SK-N-SH treated with all-trans-retinoic acid at 6 μM for 48 hours (cell line): ENCODE measurements around the gene DLL4.

Experiments used
- ATAC-seq: fragments of 200-7000 bp; cut with Tn5 transposase; 3 replicates; pipeline ENCODE4 v1.9.1; 2020; ENCODE audit warnings: mild to moderate bottlenecking, moderate library complexity
- ARNTL ChIP-seq: fragments of 450-650 bp; formaldehyde crosslinking; IDR thresholded peaks from 2 replicates; pipeline ENCODE4 v1.5.0; 2020; ENCODE audit warnings: low read depth, mild to moderate bottlenecking, moderate library complexity, borderline replicate concordance
- BACH2 ChIP-seq: fragments of 250-450 bp; sonication (Bioruptor Pico); IDR thresholded peaks from 2 replicates; pipeline ENCODE4 v1.9.0; 2021; ENCODE audit warnings: mild to moderate bottlenecking, borderline replicate concordance
- CSRNP3 ChIP-seq: fragments of 250-450 bp; sonication (Bioruptor Pico); IDR thresholded peaks from 2 replicates; pipeline ENCODE4 v1.5.1; 2021; ENCODE audit warnings: mild to moderate bottlenecking, moderate library complexity
- ESRRG ChIP-seq: fragments of 250-450 bp; sonication (Bioruptor Pico); IDR thresholded peaks from 2 replicates; pipeline ENCODE4 v1.6.1; 2021; ENCODE audit warnings: mild to moderate bottlenecking
- GLIS3 ChIP-seq: fragments of 250-450 bp; sonication (Bioruptor Pico); IDR thresholded peaks from 2 replicates; pipeline ENCODE4 v1.5.0; 2020; ENCODE audit warnings: mild to moderate bottlenecking, moderate library complexity
- ISL1 ChIP-seq: fragments of 250-450 bp; sonication (Bioruptor Pico); IDR thresholded peaks from 2 replicates; pipeline ENCODE4 v2.1.2; 2022; ENCODE audit warnings: mild to moderate bottlenecking, moderate library complexity
- OSR1 ChIP-seq: fragments of 250-450 bp; sonication (Bioruptor Pico); IDR thresholded peaks from 2 replicates; pipeline ENCODE4 v1.8.0; 2022; ENCODE audit warnings: moderate library complexity, mild to moderate bottlenecking, inconsistent platforms
- PATZ1 ChIP-seq: fragments of 250-450 bp; sonication (Bioruptor Pico); IDR thresholded peaks from 2 replicates; pipeline ENCODE4 v1.8.0; 2020; ENCODE audit warnings: mild to moderate bottlenecking, moderate library complexity, borderline replicate concordance
- POU6F1 ChIP-seq: fragments of 250-450 bp; sonication (Bioruptor Pico); IDR thresholded peaks from 2 replicates; pipeline ENCODE4 v1.8.0; 2021; ENCODE audit warnings: low read depth, mild to moderate bottlenecking, moderate library complexity, borderline replicate concordance
- PPARA ChIP-seq: fragments of 250-450 bp; sonication (Bioruptor Pico); IDR thresholded peaks from 2 replicates; pipeline ENCODE4 v1.5.0; 2020; ENCODE audit warnings: mild to moderate bottlenecking, borderline replicate concordance
- SNAI2 ChIP-seq: fragments of 250-450 bp; sonication (Bioruptor Pico); IDR thresholded peaks from 2 replicates; pipeline ENCODE4 v1.5.0; 2020; ENCODE audit warnings: mild to moderate bottlenecking, moderate library complexity
- TCF4 ChIP-seq: fragments of 250-450 bp; sonication (Bioruptor Pico); IDR thresholded peaks from 2 replicates; pipeline ENCODE4 v1.8.0; 2021; ENCODE audit warnings: mild to moderate bottlenecking, moderate library complexity, borderline replicate concordance
- TOX ChIP-seq: fragments of 250-450 bp; sonication (Bioruptor Pico); IDR thresholded peaks from 2 replicates; pipeline ENCODE4 v1.8.0; 2021; ENCODE audit warnings: mild to moderate bottlenecking, moderate library complexity, borderline replicate concordance
- ZC3H10 ChIP-seq: fragments of 250-450 bp; sonication (Bioruptor Pico); IDR thresholded peaks from 2 replicates; pipeline ENCODE4 v1.5.1; 2021; ENCODE audit warnings: mild to moderate bottlenecking, moderate library complexity
- ZFP30 ChIP-seq: fragments of 450-650 bp; formaldehyde crosslinking; IDR thresholded peaks from 2 replicates; pipeline ENCODE4 v1.5.0; 2022; ENCODE audit warnings: mild to moderate bottlenecking, moderate library complexity
- ZNF565 ChIP-seq: fragments of 450-650 bp; formaldehyde crosslinking; conservative IDR thresholded peaks from 2 replicates; pipeline ENCODE4 v1.5.0; 2020; ENCODE audit warnings: low read depth, mild to moderate bottlenecking, moderate library complexity
- ZNF70 ChIP-seq: fragments of 450-650 bp; formaldehyde crosslinking; IDR thresholded peaks from 2 replicates; pipeline ENCODE4 v1.5.0; 2020; ENCODE audit warnings: mild to moderate bottlenecking, moderate library complexity
- ZNF8 ChIP-seq: fragments of 450-650 bp; formaldehyde crosslinking; IDR thresholded peaks from 2 replicates; pipeline ENCODE4 v1.5.0; 2020; ENCODE audit warnings: mild to moderate bottlenecking, moderate library complexity
- TF ChIP-seq, protein P1 (sequence below): fragments of 250-450 bp; sonication (Bioruptor Pico); IDR thresholded peaks from 2 replicates; pipeline ENCODE4 v1.5.1; 2020; ENCODE audit warnings: low read depth, mild to moderate bottlenecking, moderate library complexity
- TF ChIP-seq, protein P2 (sequence below): fragments of 250-450 bp; sonication (Bioruptor Pico); IDR thresholded peaks from 2 replicates; pipeline ENCODE4 v1.5.0; 2020; ENCODE audit warnings: mild to moderate bottlenecking, moderate library complexity

Gene DLL4

GRCh38 chr15:40893733-40894680 is 35.1 kb upstream of the DLL4 start, which contains the start of gene VPS18:
Gene VPS18 (plus strand): TSS chr15:40894450. CDS start chr15:40894769, 319 bp downstream.
- ATAC-seq, result peak; percentile 93
- TF ChIP-seq ZNF565 (CRISPR knock-in tag) (no peak), ISL1 (CRISPR knock-in tag) (no peak), ESRRG (CRISPR knock-in tag) (no peak), GLIS3 (CRISPR knock-in tag) (no peak), ARNTL (CRISPR knock-in tag) (no peak), ZC3H10 (CRISPR knock-in tag) (no peak), CSRNP3 (CRISPR knock-in tag) (no peak), PPARA (CRISPR knock-in tag) (no peak), TOX (CRISPR knock-in tag) (no peak)

GRCh38 chr15:40894681-40895448 is 34.3 kb upstream of the DLL4 start:
- no peak for TF ChIP-seq ISL1 (CRISPR knock-in tag)
- TF ChIP-seq ZNF8 (CRISPR knock-in tag), result no peak
- no peak for TF ChIP-seq ESRRG (CRISPR knock-in tag)
- TF ChIP-seq TCF4 (CRISPR knock-in tag), result no peak
- no peak for TF ChIP-seq BACH2 (CRISPR knock-in tag)
- no peak for TF ChIP-seq OSR1 (CRISPR knock-in tag)
- no peak for TF ChIP-seq POU6F1 (CRISPR knock-in tag)
- TF ChIP-seq, protein P1, sequence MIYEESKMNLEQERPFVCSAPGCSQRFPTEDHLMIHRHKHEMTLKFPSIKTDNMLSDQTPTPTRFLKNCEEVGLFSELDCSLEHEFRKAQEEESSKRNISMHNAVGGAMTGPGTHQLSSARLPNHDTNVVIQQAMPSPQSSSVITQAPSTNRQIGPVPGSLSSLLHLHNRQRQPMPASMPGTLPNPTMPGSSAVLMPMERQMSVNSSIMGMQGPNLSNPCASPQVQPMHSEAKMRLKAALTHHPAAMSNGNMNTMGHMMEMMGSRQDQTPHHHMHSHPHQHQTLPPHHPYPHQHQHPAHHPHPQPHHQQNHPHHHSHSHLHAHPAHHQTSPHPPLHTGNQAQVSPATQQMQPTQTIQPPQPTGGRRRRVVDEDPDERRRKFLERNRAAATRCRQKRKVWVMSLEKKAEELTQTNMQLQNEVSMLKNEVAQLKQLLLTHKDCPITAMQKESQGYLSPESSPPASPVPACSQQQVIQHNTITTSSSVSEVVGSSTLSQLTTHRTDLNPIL (CRISPR knock-in tag), result no peak
- no peak for TF ChIP-seq ZNF565 (CRISPR knock-in tag)
- no peak for TF ChIP-seq ZFP30 (CRISPR knock-in tag)
- TF ChIP-seq PPARA (CRISPR knock-in tag), result no peak
- TF ChIP-seq ARNTL (CRISPR knock-in tag), result no peak
- no peak for TF ChIP-seq PATZ1 (CRISPR knock-in tag)
- no peak for TF ChIP-seq ZC3H10 (CRISPR knock-in tag)
- TF ChIP-seq ZNF70 (CRISPR knock-in tag), result no peak
- peak; percentile 82 for ATAC-seq

GRCh38 chr15:40899536-40900207 is 29.5 kb upstream of the DLL4 start:
- ATAC-seq, result no peak
- TF ChIP-seq PPARA (CRISPR knock-in tag) (no peak), ESRRG (CRISPR knock-in tag) (no peak), ARNTL (CRISPR knock-in tag) (no peak), SNAI2 (no peak), CSRNP3 (CRISPR knock-in tag) (no peak), ZNF70 (CRISPR knock-in tag) (no peak)
- TF ChIP-seq, protein P2, sequence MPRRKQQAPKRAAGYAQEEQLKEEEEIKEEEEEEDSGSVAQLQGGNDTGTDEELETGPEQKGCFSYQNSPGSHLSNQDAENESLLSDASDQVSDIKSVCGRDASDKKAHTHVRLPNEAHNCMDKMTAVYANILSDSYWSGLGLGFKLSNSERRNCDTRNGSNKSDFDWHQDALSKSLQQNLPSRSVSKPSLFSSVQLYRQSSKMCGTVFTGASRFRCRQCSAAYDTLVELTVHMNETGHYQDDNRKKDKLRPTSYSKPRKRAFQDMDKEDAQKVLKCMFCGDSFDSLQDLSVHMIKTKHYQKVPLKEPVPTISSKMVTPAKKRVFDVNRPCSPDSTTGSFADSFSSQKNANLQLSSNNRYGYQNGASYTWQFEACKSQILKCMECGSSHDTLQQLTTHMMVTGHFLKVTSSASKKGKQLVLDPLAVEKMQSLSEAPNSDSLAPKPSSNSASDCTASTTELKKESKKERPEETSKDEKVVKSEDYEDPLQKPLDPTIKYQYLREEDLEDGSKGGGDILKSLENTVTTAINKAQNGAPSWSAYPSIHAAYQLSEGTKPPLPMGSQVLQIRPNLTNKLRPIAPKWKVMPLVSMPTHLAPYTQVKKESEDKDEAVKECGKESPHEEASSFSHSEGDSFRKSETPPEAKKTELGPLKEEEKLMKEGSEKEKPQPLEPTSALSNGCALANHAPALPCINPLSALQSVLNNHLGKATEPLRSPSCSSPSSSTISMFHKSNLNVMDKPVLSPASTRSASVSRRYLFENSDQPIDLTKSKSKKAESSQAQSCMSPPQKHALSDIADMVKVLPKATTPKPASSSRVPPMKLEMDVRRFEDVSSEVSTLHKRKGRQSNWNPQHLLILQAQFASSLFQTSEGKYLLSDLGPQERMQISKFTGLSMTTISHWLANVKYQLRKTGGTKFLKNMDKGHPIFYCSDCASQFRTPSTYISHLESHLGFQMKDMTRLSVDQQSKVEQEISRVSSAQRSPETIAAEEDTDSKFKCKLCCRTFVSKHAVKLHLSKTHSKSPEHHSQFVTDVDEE (CRISPR knock-in tag), result no peak
